Astrocyte (in vitro differentiated cells and primary cell): ENCODE measurements around the gene CDK11A.
"Not testable (repeated sequence)": the region's sequence is repeated elsewhere in the genome, so short reads cannot be mapped to it uniquely, and the experiment has no call there.

ENCODE experiments used
- EZH2 ChIP-seq: IDR thresholded peaks from 2 replicates; pipeline ENCODE4 v1.6.1; 2012; ENCODE audit warnings: mild to moderate bottlenecking, low read length, inconsistent platforms; ENCODE audit not compliant: insufficient read depth
- TF ChIP-seq, protein P1 (sequence below): IDR thresholded peaks from 2 replicates; pipeline ENCODE4 v1.5.1; 2011; ENCODE audit warnings: low read depth, mild to moderate bottlenecking, inconsistent platforms, low read length, moderate library complexity; ENCODE audit not compliant: insufficient read depth

DNA sequence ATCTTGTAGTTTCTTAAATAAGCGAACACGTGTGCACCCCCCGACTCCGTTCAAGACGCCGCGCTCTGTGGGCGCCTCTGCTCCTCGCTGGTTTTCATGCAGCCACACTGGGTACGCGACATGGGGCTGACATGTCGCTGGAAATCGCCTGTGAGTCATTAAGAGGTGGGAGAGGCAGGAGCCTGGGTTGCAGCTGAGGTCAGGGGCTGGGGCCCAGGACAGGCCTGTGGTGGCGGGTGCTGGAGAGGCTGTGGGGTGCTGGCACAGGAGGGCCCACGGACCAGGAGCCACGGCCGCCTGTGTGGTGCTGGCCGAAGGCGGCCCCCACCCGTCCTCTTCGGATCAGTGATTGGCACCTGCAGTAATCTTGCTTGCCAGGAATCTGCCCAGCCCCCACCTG lies 49.4 kb downstream of the CDK11A start:
- TF ChIP-seq, protein P1, sequence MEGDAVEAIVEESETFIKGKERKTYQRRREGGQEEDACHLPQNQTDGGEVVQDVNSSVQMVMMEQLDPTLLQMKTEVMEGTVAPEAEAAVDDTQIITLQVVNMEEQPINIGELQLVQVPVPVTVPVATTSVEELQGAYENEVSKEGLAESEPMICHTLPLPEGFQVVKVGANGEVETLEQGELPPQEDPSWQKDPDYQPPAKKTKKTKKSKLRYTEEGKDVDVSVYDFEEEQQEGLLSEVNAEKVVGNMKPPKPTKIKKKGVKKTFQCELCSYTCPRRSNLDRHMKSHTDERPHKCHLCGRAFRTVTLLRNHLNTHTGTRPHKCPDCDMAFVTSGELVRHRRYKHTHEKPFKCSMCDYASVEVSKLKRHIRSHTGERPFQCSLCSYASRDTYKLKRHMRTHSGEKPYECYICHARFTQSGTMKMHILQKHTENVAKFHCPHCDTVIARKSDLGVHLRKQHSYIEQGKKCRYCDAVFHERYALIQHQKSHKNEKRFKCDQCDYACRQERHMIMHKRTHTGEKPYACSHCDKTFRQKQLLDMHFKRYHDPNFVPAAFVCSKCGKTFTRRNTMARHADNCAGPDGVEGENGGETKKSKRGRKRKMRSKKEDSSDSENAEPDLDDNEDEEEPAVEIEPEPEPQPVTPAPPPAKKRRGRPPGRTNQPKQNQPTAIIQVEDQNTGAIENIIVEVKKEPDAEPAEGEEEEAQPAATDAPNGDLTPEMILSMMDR: not testable (repeated sequence)
- not testable (repeated sequence) for TF ChIP-seq EZH2
